Raji (cell line): ENCODE results near the gene SMNDC1.

Experiments
- POLR2A ChIP-seq: IDR thresholded peaks from 2 replicates; pipeline ENCODE4 v1.6.1; 2011; ENCODE audit warnings: low read depth, low read length, control low read depth; ENCODE audit not compliant: insufficient read depth

SMNDC1 gene

GRCh38 chr10:110311357-110311949 is 6.7 kb upstream of the SMNDC1 start:
- no peak for TF ChIP-seq POLR2A

- TF ChIP-seq POLR2A: no peak
Measured at GRCh38 chr10:110310741-110311140, 6.0 kb upstream of the SMNDC1 start.

GRCh38 chr10:110307805-110308204 is 3.1 kb upstream of the SMNDC1 start:
- TF ChIP-seq POLR2A: no peak

DNA sequence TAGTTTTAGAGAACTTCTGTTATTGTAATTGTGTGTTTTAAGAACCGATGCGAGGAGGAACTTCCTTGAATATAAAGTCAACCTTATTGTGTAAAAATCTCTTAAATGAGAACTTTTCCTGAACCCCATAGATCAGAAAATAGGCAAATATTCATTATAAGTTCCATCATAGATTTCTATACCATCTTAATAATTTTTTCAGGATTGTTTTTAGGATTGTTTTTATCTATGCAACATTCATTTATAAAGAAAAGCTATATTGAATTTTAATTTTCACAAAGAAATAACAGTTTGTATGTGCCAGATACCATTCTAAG is 1.7 kb upstream of the SMNDC1 start:
- no peak for TF ChIP-seq POLR2A

- TF ChIP-seq POLR2A: no peak
Measured at GRCh38 chr10:110305767-110306451, 1.2 kb upstream of the SMNDC1 start.

DNA sequence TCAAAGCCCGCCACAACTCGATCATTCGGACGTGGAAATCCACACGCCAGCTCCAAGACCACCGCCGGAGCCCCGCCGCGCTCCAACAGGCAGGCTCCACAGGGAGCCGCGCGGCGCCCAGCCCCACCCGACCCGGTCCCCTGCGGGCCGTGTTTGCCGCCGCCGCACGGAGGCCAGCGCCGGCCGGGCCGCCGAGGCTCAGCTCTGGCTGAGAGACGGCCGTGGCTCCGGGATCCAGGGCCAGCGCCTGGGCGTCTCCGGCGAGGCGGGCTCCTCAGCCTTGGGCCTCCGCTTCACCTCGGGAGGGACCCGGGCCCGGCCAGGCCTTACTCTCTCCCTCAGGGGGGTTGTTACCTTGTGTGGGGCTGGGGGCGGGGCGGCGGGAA is 333 bp downstream of the SMNDC1 start:
- TF ChIP-seq POLR2A: no peak

GRCh38 chr10:110303681-110304080 is 1.0 kb downstream of the SMNDC1 start:
- no peak for TF ChIP-seq POLR2A

DNA sequence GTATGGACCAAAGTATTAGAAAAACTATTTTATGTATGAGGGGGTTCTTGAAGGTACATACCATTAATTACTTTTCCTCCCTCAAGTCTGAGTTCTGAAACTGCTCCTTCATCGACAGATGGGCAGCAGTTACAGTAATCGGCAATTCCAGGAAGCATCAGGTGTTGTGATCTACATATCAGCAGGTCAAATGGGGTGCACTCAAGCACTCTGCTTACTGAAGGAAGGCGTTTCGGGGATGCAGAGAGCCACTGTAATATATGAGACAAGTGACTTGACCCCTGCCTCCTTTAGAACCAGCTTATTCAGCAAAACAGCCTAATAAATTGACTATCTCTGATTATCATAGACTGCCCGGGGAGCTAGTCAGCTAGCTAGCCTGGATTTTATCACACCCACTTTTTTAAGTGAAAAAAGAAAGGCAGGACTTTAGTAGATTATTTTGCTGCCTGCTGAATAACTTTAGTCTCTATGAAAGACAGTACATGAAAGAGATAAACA is 4.2 kb downstream of the SMNDC1 start:
- TF ChIP-seq POLR2A: no peak

DNA sequence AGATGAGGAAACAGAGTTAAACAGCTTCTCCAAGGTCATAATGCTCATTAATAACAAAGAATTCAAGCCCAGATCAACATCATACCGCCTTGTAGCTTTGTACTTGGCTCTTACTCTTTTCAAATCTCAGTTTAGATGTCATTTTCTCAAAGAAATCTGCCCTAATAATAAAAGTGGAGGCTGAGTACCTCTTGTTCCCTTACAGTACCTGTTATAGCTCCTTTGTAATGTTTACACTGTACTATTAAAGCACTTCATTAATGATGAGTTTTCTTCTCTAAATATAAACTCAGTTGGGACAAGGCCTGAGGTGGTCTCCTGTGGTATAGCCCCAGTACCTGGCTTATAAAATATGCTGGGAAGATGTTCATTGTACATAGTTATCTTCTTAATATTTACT is 7.8 kb downstream of the SMNDC1 start:
- no peak for TF ChIP-seq POLR2A

- no peak for TF ChIP-seq POLR2A
Measured at GRCh38 chr10:110286841-110287240, 17.9 kb downstream of the SMNDC1 start.

GRCh38 chr10:110285501-110285900 is 19.2 kb downstream of the SMNDC1 start:
- TF ChIP-seq POLR2A: no peak

DNA sequence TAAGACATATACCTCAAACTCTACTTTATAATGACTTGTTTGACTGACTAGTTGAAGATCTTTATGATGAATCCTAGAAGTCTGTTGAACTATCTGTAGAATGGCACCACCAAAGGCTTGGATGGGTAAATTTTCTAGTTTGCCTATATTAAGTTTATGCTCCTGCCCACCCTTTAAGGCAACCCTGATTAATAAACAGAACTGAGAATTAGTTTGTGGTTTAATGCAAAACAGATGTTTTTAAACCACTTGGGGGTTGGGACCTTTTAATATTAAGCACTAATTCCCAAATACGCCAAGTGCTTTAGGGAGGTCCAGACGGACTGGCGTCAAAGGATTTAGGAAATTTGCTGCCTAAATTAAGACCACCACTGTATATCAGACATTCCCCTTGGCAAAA is 20.5 kb downstream of the SMNDC1 start:
- no peak for TF ChIP-seq POLR2A

DNA sequence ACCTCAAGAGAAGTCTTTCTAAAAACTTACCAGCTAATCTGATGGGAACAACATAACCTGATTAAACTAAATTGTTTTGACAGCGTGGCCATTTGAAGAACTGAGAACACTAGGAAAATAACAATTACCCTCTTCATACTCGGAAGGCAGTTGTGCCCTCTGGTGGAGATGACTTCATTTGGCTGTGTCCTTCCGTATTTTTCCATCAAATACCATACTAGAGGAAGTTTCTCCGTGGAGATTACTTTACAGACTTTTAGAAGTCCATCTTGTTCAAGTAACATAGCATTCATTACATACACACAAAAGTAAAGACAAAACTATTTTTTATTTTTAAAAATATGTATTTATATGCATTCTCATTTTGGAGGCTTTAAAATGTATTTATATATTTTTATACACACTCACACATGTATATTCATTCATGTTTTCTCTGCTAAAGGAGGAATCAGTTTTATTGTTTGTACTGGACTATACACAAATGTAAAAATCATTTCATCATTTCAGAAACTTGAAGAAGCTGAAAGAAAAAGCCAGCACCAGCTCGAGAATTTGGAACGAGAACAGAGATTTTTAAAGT is 25.2 kb downstream of the SMNDC1 start:
- TF ChIP-seq POLR2A: no peak

GRCh38 chr10:110278562-110279406 is 25.9 kb downstream of the SMNDC1 start:
- no peak for TF ChIP-seq POLR2A

DNA sequence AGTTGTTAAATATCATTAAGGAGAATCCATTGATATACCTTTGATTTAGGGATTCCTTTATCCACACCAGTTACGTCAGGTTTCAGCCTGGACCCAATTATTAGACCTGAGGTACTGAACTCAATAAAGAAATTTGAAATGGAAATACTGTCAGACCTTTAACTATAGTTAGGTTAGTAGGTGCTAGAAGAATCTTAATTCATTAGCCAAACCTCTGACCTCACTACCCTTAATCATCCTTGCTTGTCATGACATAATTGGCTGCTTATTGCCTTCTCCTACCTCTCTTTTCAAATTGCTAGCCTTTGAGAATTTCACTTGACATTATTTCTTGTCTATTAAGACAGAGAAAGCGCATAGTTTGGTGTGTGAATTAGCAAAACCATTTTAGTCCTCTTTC is 27.1 kb downstream of the SMNDC1 start:
- no peak for TF ChIP-seq POLR2A

DNA sequence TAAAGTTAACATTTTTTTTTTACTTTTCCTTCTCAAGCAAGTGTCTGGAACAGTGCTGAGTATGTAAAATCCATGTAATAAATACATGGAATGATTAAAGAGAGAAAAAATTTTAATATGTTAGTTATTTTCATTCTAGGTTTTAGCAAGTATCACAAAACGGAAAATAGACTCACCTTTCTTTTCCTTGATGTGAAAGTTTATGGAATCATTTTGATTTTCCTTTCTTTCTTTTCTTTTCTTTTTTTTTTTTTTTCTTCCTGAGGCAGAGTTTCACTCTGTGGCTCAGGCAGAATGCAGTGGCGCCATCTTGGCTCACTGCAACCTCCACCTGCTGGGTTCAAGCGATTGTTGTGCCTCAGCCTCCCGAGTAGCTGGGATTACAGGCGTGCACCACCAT is 28.1 kb downstream of the SMNDC1 start:
- TF ChIP-seq POLR2A: no peak

DNA sequence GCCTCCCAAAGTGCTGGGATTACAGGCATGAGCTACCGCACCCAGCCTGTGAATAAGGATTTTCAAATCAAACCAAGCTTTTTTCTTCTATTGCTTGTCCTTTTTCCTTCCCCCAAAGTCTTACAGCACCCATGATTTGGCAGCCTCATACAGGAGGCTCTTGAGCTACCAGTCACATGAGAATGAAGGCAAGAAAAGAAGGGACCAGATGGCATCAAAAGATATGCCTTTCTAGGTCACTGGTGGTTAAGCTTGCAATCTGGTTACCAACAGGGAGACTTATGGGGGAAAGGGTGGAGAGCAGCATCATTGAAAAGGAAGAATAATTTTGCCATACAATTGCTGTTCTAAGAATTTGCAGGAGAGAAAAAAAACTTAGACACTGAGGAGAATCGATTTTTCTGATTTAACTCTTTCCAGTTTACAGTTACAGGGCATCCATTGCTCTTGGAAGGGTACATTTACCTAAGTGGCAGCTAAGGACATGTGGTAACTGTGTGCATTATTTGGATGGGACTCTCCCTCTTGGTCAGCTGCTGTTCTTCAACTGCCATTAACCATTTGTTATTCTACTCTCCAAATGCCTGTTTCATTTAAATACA is 29.5 kb downstream of the SMNDC1 start:
- no peak for TF ChIP-seq POLR2A
